ENCODE measurements around the gene DPM3.
"Not testable (repeated sequence)": the region's sequence is repeated elsewhere in the genome, so short reads cannot be mapped to it uniquely, and the experiment has no call there.

DNA sequence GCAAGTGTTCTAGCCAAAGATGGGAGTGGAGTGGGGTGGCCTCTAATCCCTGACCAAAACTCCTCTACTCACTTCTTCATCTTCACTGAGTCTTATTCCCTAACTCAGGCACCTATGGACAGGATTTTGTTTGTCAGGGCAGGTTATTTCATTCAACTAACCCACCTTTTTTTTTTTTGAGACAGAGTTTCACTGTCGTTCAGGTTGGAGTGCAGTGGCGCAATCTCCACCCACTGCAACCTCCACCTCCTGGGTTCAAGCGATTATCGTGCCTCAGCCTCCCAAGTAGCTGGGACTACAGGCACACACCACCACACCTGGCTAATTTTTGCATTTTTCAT, 27.7 kb upstream of the DPM3 start:
- TF ChIP-seq, protein P1, sequence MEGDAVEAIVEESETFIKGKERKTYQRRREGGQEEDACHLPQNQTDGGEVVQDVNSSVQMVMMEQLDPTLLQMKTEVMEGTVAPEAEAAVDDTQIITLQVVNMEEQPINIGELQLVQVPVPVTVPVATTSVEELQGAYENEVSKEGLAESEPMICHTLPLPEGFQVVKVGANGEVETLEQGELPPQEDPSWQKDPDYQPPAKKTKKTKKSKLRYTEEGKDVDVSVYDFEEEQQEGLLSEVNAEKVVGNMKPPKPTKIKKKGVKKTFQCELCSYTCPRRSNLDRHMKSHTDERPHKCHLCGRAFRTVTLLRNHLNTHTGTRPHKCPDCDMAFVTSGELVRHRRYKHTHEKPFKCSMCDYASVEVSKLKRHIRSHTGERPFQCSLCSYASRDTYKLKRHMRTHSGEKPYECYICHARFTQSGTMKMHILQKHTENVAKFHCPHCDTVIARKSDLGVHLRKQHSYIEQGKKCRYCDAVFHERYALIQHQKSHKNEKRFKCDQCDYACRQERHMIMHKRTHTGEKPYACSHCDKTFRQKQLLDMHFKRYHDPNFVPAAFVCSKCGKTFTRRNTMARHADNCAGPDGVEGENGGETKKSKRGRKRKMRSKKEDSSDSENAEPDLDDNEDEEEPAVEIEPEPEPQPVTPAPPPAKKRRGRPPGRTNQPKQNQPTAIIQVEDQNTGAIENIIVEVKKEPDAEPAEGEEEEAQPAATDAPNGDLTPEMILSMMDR (IDR thresholded peaks at IDR 0.05 in 2 of 3, conservative IDR thresholded peaks at IDR 0.05 in 1 of 3; ENCODE audit: borderline replicate concordance in 1 of 3, insufficient read depth in 1 of 3, low read depth in 2 of 3, low read length in 2 of 3), result not testable (repeated sequence)
- TF ChIP-seq EZH2 (IDR thresholded peaks at IDR 0.05); POLR2A (IDR thresholded peaks at IDR 0.05; ENCODE audit: borderline replicate concordance, extremely low read depth, insufficient read depth, insufficient read length); CEBPB (IDR thresholded peaks at IDR 0.05; ENCODE audit: low read depth); SIN3A (IDR thresholded peaks at IDR 0.05; ENCODE audit: low read depth); EGR1 (IDR thresholded peaks at IDR 0.05; ENCODE audit: low read depth); SP1 (IDR thresholded peaks at IDR 0.05; ENCODE audit: low read depth); POLR2AphosphoS5 (IDR thresholded peaks at IDR 0.05; ENCODE audit: low read depth, low read length); YY1 (IDR thresholded peaks at IDR 0.05; ENCODE audit: extremely low read depth, insufficient replicate concordance, low read depth, low read length); SRF (IDR thresholded peaks at IDR 0.05; ENCODE audit: low read depth): not testable (repeated sequence)
- TF ChIP-seq, protein P2, sequence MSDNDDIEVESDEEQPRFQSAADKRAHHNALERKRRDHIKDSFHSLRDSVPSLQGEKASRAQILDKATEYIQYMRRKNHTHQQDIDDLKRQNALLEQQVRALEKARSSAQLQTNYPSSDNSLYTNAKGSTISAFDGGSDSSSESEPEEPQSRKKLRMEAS (IDR thresholded peaks at IDR 0.05), result not testable (repeated sequence)
- TF ChIP-seq, protein P3, sequence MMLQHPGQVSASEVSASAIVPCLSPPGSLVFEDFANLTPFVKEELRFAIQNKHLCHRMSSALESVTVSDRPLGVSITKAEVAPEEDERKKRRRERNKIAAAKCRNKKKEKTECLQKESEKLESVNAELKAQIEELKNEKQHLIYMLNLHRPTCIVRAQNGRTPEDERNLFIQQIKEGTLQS (IDR thresholded peaks at IDR 0.05), result not testable (repeated sequence)
- TF ChIP-seq, protein P4, sequence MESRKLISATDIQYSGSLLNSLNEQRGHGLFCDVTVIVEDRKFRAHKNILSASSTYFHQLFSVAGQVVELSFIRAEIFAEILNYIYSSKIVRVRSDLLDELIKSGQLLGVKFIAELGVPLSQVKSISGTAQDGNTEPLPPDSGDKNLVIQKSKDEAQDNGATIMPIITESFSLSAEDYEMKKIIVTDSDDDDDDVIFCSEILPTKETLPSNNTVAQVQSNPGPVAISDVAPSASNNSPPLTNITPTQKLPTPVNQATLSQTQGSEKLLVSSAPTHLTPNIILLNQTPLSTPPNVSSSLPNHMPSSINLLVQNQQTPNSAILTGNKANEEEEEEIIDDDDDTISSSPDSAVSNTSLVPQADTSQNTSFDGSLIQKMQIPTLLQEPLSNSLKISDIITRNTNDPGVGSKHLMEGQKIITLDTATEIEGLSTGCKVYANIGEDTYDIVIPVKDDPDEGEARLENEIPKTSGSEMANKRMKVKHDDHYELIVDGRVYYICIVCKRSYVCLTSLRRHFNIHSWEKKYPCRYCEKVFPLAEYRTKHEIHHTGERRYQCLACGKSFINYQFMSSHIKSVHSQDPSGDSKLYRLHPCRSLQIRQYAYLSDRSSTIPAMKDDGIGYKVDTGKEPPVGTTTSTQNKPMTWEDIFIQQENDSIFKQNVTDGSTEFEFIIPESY (IDR thresholded peaks at IDR 0.05; ENCODE audit: extremely low read depth, insufficient replicate concordance, low read length), result not testable (repeated sequence)

All from HCT116 (cell line).